Smooth muscle cell of trachea (primary cell): Measurements from ENCODE around the gene HMGN2. TPM values are rescaled to one million over a fixed set of nuclear protein-coding genes. Genes with fewer than 3 reads are reported as not detected.

Source experiments
- total RNA-seq: library from RNA; depleted of rRNA; stranded (reverse); fragments of >200 nt; gene quantifications from 2 replicates; pipeline ENCODE4 v1.2.1, GENCODE V29; 2014

HMGN2 gene
- total RNA-seq = 166 and 426 TPM in 2 replicates

DNA sequence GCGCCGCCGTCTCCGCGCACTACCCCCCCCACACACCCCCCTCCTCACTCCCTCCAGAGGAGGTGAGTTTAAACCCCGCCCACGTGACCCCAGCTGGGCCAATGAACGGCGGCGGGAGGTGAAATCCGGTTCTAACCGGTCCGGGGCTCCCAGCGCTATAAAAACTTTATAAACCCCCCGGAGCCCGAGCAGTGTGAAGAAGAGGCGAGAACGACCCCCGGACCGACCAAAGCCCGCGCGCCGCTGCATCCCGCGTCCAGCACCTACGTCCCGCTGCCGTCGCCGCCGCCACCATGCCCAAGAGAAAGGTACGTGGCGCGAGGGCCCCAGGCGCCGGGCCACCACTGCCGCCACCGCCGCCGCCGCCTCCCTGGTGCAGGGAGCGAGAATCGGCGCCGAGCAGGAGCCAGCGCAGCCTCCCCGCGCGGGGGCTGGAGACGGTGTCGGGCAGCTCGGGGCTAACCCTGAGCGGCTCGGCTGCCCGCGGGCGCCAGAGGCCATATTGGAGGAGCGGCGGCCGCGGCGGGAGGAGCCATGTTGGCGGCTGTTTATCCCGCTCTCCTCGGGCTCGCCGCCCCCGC lies at the start of gene HMGN2:
Gene HMGN2 (plus strand): TSS at position 121 of the 581 bp plus-strand sequence. CDS start 173 bp downstream, at position 294.

DNA sequence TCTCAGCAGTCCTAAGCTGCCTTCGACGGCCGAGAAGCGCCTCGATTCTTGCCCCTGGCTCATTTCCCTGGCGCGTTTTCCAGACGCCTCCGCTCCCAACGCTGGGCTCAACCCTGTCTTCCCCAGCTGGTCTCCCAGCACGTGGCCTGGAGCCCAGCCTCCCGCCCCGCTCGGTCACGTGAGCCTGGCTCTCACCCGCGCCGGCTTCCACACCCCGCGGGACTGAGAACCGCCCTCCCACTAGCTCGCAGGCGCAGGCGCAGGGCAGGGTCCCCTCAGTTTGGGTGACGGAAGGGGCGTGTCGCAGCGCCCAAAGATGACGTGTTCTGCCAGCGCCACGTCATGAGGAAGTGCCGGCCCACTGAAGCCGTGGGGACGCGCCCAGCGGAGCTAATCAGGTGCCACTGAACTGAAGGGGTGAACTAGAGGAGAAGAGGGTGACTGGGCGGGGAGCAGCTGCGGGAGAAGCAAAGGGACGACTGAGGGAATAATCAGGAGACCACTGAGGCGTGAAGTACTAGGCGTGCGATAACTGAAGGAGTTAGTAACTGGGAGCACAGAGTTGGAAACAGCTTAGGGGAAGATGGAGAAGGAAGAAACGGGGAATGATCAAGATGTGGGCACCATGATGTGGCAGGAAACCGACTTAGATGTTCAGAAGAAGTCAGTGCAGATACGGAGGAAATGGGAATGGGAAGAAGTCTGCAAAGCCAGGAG lies 40.1 kb upstream of the HMGN2 start, which contains the start of gene DHDDS:
Gene DHDDS (plus strand): TSS at position 343 of the 717 bp plus-strand sequence. CDS start 625 bp downstream, outside the sequence.

Other genes with a start within 250 kb of the HMGN2 start
- gene CEP85, start 238.2 kb upstream of the HMGN2 start, total RNA-seq = 3.3 and 7.9 TPM in 2 replicates
- gene SH3BGRL3, start 192.4 kb upstream of the HMGN2 start, total RNA-seq = 36.8 and 70.3 TPM in 2 replicates
- gene UBXN11, start 165.8 kb upstream of the HMGN2 start, total RNA-seq = 3.6 and 6.3 TPM in 2 replicates
- gene CD52, start 154.5 kb upstream of the HMGN2 start, total RNA-seq = not detected in 2 replicates
- under 0.01 TPM in 1 of 2 replicates, not detected in the other for gene CRYBG2, start 118.3 kb upstream of the HMGN2 start, total RNA-seq
- not detected in 2 replicates for gene ZNF683, start 99.7 kb upstream of the HMGN2 start, total RNA-seq
- gene LIN28A, start 61.6 kb upstream of the HMGN2 start, total RNA-seq = not detected in 2 replicates
- 58.6 and 67.2 TPM in 2 replicates for gene DHDDS, start 40.1 kb upstream of the HMGN2 start, total RNA-seq
- gene RPS6KA1, start 57.3 kb downstream of the HMGN2 start, total RNA-seq = 1.0 and 2.2 TPM in 2 replicates
- 17.4 and 33.6 TPM in 2 replicates for gene ARID1A, start 223.6 kb downstream of the HMGN2 start, total RNA-seq